Body of pancreas (tissue), 4 donors: Measurements from ENCODE around the gene NOB1.

Source experiments
- POLR2A ChIP-seq, 3 donors: fragments of 450-650 bp; IDR thresholded peaks; one replicate each; pipeline ENCODE4 v1.6.1; 2016; ENCODE audit warnings: antibody characterized with exemption in 3 of 3, mild to moderate bottlenecking in 2 of 3
- TF ChIP-seq, protein P1 (sequence below), 7 experiments: fragments of 450-650 bp in 4 of 7; fragments of 200-600 bp in 3 of 7; sonication (generic) in 3 of 7; IDR thresholded peaks; one replicate each; pipeline ENCODE4 v1.5.1; 2016 to 2019; ENCODE audit warnings: antibody characterized with exemption in 7 of 7

- no peak for TF ChIP-seq POLR2A (IDR thresholded peaks at IDR 0.05)
- TF ChIP-seq, protein P1, sequence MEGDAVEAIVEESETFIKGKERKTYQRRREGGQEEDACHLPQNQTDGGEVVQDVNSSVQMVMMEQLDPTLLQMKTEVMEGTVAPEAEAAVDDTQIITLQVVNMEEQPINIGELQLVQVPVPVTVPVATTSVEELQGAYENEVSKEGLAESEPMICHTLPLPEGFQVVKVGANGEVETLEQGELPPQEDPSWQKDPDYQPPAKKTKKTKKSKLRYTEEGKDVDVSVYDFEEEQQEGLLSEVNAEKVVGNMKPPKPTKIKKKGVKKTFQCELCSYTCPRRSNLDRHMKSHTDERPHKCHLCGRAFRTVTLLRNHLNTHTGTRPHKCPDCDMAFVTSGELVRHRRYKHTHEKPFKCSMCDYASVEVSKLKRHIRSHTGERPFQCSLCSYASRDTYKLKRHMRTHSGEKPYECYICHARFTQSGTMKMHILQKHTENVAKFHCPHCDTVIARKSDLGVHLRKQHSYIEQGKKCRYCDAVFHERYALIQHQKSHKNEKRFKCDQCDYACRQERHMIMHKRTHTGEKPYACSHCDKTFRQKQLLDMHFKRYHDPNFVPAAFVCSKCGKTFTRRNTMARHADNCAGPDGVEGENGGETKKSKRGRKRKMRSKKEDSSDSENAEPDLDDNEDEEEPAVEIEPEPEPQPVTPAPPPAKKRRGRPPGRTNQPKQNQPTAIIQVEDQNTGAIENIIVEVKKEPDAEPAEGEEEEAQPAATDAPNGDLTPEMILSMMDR (IDR thresholded peaks at IDR 0.05): no peak
These were observed 16.9 kb upstream of the NOB1 start for GRCh38 chr16:69771651-69771967.
